Measurements from ENCODE around the gene SWSAP1.

The SWSAP1 gene

DNA sequence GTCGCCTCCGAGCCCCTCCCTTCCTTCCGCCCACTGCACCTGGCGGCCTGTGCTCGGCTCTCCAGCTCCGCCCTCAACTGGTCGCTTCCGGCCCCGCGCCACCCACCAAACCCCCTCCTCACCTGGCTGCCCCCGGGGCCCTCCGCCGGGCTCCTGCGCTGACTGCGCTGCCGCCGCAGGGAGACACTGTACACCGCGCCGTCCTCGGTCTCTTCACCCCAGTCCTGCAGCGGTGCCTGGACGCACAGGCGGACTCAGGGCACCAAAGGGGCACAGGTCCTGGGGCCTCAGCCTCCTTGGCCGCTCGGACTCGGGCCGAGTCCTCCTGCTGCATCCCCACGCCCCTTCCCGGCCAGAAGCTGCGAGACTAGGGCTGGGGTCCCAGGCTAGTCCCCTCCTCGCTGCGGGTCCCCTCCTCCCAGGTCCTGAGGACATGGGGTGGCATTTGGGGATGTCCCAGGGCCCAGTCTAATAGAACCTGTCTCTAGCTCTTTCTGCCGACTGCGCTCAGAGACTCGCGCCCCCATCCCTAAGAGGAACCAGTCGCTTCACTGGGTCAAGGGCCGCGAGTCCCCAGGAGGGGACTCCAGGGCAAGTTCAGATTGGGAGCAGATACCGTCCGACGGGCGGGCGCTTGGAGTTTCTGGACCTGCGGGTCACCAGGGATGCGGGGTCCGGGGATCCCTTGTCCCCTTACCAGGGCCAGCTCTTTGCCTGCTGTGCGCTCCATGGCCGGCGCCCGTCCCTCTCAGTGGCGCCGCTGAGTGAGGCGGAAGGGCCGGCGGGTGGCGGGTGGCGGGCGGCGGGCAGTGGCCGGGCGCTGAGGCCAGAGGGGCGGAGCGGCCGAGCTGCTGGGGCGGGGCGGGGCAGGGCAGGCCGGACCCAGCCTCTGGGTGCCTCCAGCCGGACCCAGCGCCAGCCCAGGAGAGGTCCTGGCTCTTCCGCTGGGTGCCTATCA is 44.4 kb downstream of the SWSAP1 start, which contains the start of gene RGL3:
TSS of gene RGL3 (minus strand) at position 766 of the 958 bp plus-strand sequence. CDS start at position 730, 36 bp downstream.
- no peak for DNase-seq (ENCODE audit: low read depth)
- no peak for TF ChIP-seq CTCF (conservative IDR thresholded peaks at IDR 0.05; ENCODE audit: low read length)
- H3K4me3 ChIP-seq (ENCODE audit: low read length) = peak within 1 kb of the TSS; percentile 22

DNA sequence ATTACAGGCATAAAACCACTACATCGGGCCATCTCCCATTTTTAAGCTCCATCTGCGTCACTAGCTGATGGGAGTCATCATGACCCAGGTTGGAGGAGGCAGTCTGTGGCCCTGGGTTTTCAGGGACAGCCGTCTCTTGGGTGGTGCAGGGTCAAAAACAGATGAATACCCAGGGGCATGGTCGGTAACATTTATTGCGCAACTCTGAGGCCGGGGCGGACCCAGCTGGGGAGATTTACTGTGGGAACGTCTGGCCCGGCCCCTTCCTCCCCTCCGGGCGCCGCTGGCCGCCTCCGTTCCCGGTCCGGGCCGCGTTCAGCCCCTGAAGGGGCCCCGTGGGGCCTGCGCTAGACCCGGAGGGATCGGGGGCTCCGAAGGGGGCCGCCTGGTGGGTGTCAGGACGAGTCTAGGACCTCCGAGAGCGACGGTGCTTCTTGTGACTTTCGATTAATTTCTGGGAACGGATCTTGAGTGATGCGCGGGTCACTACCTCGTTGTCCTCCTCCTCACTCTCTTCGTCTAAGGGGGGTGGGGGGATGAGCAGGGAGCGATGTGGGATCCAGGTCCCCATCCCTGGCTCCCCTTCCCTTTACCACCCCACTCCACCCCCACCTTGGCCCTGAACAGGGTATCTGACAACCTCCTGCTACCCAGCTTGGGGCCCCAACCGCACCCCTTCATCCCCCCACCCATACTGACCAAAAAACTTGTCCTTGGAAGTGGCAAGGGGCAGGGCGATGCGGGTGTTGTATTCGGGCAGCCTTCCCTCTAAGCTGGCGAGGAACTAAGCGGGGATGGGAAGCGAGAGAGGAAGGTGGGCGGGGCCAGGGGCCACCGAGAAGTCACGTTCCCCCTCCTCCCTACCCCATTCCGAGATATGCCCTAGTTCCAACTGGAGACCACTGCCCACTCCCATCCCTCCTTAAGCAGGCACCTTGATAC is 46.2 kb downstream of the SWSAP1 start:
- DNase-seq (ENCODE audit: low read depth) = peak; percentile 23
- H3K4me3 ChIP-seq (ENCODE audit: low read length) = 0 out of 2 replicates have a peak overlapping the region, but pooled peaks have one; percentile 12
- no peak for TF ChIP-seq CTCF (conservative IDR thresholded peaks at IDR 0.05; ENCODE audit: low read length)

- H3K4me3 ChIP-seq (ENCODE audit: low read length) = no peak overlapping the region
- DNase-seq (ENCODE audit: low read depth) = no peak
- TF ChIP-seq CTCF (conservative IDR thresholded peaks at IDR 0.05; ENCODE audit: low read length) = no peak
Observed at GRCh38 chr19:11421371-11422098, 47.1 kb downstream of the SWSAP1 start.

DNA sequence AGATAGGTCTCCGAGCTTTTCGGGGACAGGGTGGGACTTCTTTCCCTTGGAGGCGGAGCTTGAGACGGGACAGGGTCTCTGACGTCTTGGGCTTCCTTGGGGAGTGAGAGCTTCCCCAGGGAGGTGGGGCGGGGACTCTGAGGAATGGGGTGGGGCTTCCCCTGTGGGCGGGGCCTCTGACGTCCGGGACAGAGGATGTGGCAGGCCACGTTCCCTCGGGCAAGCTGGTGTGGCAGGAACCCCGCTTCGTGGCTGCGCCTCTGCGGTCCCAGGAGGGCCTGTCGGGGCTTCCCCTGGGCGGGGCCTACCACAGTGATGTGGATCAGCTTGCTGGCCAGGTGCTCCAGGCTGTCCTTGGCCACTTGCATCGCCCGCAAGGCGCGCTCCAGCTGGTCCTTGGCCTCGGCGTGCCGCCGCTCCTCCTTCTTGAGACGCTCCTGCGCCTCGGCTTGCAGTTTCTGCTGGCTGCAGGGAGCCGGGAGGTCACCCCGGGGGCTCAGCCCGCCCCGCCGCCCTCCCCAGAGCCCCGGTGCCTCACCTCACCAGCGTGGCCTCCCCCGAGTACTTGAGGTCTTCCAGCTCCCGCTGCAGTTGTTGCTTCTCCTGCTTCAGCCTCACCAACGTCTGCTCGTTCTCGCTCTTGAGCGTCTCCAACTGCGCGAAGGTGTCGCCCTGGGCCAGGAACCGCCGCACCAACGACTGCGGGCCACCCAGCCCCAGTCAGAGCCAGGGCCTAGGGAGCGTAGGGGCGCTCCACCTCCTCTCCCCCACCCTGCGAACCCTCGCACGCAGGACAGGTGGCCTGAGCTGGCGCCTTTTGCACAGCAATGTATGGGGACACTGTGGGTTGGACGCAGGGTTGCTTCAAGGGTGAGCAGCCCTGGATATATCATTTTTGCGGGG is 47.9 kb downstream of the SWSAP1 start:
- TF ChIP-seq CTCF (conservative IDR thresholded peaks at IDR 0.05; ENCODE audit: low read length) = no peak
- peak overlapping the region; percentile 26; the same call in 1 of the 2 replicates for H3K4me3 ChIP-seq (ENCODE audit: low read length)
- DNase-seq (ENCODE audit: low read depth) = peak; percentile 37

GRCh38 chr19:11423164-11423790 is 48.8 kb downstream of the SWSAP1 start:
- no peak for TF ChIP-seq CTCF (conservative IDR thresholded peaks at IDR 0.05; ENCODE audit: low read length)
- no peak for DNase-seq (ENCODE audit: low read depth)
- no peak overlapping the region for H3K4me3 ChIP-seq (ENCODE audit: low read length)
